ENCODE data around the gene TMEM242. TPM values are rescaled to one million over a fixed set of nuclear protein-coding genes. Genes with fewer than 3 reads are reported as not detected.

TMEM242 gene
- total RNA-seq, 1 donor from 2014 or later: 9.7 TPM

- Mint-ChIP-seq H3K36me3 (ENCODE audit: low read depth) (no peaks in the 10 kb centered on the region), H3K4me3 (ENCODE audit: unreplicated experiment) (no peak overlapping the region), H3K27ac (ENCODE audit: unreplicated experiment) (no peak overlapping the region), H3K4me1 (ENCODE audit: low read depth) (peaks cover 14% of the 10 kb centered on the region), H3K27me3 (ENCODE audit: low read depth) (no peaks in the 10 kb centered on the region), H3K9me3 (ENCODE audit: low read depth) (peaks cover 3% of the 10 kb centered on the region)
- TF ChIP-seq CTCF (IDR thresholded peaks at IDR 0.05): no peak
- no peak for DNase-seq (ENCODE audit: low spot score)
These were observed 80.5 kb downstream of the TMEM242 start for GRCh38 chr6:157242791-157243190.

- Mint-ChIP-seq H3K4me1 (ENCODE audit: low read depth) (peaks cover 17% of the 10 kb centered on the region), H3K9me3 (ENCODE audit: low read depth) (peaks cover 3% of the 10 kb centered on the region), H3K27me3 (ENCODE audit: low read depth) (no peaks in the 10 kb centered on the region)
These were observed 82.4 kb downstream of the TMEM242 start for GRCh38 chr6:157240960-157241311.

GRCh38 chr6:157240059-157240959 lies 83.0 kb downstream of the TMEM242 start:
- H3K4me1 Mint-ChIP-seq (ENCODE audit: low read depth): peaks cover 22% of the 10 kb centered on the region
- TF ChIP-seq CTCF (IDR thresholded peaks at IDR 0.05): no peak
- no peak for DNase-seq (ENCODE audit: low spot score)
- no peaks in the 10 kb centered on the region for H3K36me3 Mint-ChIP-seq (ENCODE audit: low read depth)
- H3K27me3 Mint-ChIP-seq (ENCODE audit: low read depth): peaks cover 3% of the 10 kb centered on the region
- H3K9me3 Mint-ChIP-seq (ENCODE audit: low read depth): peaks cover 3% of the 10 kb centered on the region
- no peak overlapping the region for H3K4me3 Mint-ChIP-seq (ENCODE audit: unreplicated experiment)
- H3K27ac Mint-ChIP-seq (ENCODE audit: unreplicated experiment): no peak overlapping the region

More at GRCh38 chr6:157240960-157241311, 82.4 kb downstream of the TMEM242 start:
- H3K36me3 Mint-ChIP-seq (ENCODE audit: low read depth): no peaks in the 10 kb centered on the region
- no peak overlapping the region for H3K4me3 Mint-ChIP-seq (ENCODE audit: unreplicated experiment)
- DNase-seq (ENCODE audit: low spot score): no peak
- no peak overlapping the region for H3K27ac Mint-ChIP-seq (ENCODE audit: unreplicated experiment)
- no peak for TF ChIP-seq CTCF (IDR thresholded peaks at IDR 0.05)

GRCh38 chr6:157239671-157240058 lies 83.7 kb downstream of the TMEM242 start:
- H3K9me3 Mint-ChIP-seq (ENCODE audit: low read depth): peaks cover 3% of the 10 kb centered on the region
- TF ChIP-seq CTCF (IDR thresholded peaks at IDR 0.05): no peak
- DNase-seq (ENCODE audit: low spot score): no peak
- H3K4me3 Mint-ChIP-seq (ENCODE audit: unreplicated experiment): no peak overlapping the region
- H3K4me1 Mint-ChIP-seq (ENCODE audit: low read depth): peaks cover 20% of the 10 kb centered on the region
- no peaks in the 10 kb centered on the region for H3K36me3 Mint-ChIP-seq (ENCODE audit: low read depth)
- H3K27me3 Mint-ChIP-seq (ENCODE audit: low read depth): peaks cover 6% of the 10 kb centered on the region
- H3K27ac Mint-ChIP-seq (ENCODE audit: unreplicated experiment): no peak overlapping the region

Other genes starting within 250 kb of the TMEM242 start
- gene ZDHHC14, start 57.7 kb upstream of the TMEM242 start, total RNA-seq: 8.4 to 10.9 TPM (median 8.6 TPM) in 3 replicates